GM21717 (cell line): ENCODE measurements around the gene SLC6A8.
"Not testable (repeated sequence)": the region's sequence is repeated elsewhere in the genome, so short reads cannot be mapped to it uniquely, and the experiment has no call there.

Source experiments
- ATAC-seq: cut with Tn5 transposase; IDR thresholded peaks from one replicate; pipeline ENCODE4 v1.9.1; 2021; ENCODE audit warnings: mild to moderate bottlenecking, moderate library complexity; ENCODE audit not compliant: unreplicated experiment

The SLC6A8 gene

GRCh38 chrX:153728951-153729631, 41.4 kb downstream of the SLC6A8 start:
- no peak for ATAC-seq

GRCh38 chrX:153730115-153730514, 42.4 kb downstream of the SLC6A8 start:
- ATAC-seq = not testable (repeated sequence)

GRCh38 chrX:153731117-153731844, 43.6 kb downstream of the SLC6A8 start:
- no peak for ATAC-seq

- ATAC-seq = no peak
Measured at GRCh38 chrX:153731845-153732215, 44.1 kb downstream of the SLC6A8 start.

- no peak for ATAC-seq
Measured at GRCh38 chrX:153732401-153732800, 44.7 kb downstream of the SLC6A8 start.

- no peak for ATAC-seq
Measured at GRCh38 chrX:153733651-153734240, 46.0 kb downstream of the SLC6A8 start.

- ATAC-seq = no peak
Measured at GRCh38 chrX:153734871-153735270, 47.1 kb downstream of the SLC6A8 start.

- ATAC-seq = no peak
Measured at GRCh38 chrX:153735274-153735673, 47.5 kb downstream of the SLC6A8 start.

- ATAC-seq = no peak
Measured at GRCh38 chrX:153736071-153736820, 48.5 kb downstream of the SLC6A8 start.

GRCh38 chrX:153736871-153737441, 49.2 kb downstream of the SLC6A8 start:
- no peak for ATAC-seq

GRCh38 chrX:153738056-153738605, 50.4 kb downstream of the SLC6A8 start:
- no peak for ATAC-seq

- ATAC-seq = no peak
Measured at GRCh38 chrX:153739754-153740486, 52.2 kb downstream of the SLC6A8 start.

GRCh38 chrX:153740631-153741222, 53.0 kb downstream of the SLC6A8 start:
- no peak for ATAC-seq

- no peak for ATAC-seq
Measured at GRCh38 chrX:153741446-153741845, 53.7 kb downstream of the SLC6A8 start.

GRCh38 chrX:153742111-153742510, 54.4 kb downstream of the SLC6A8 start:
- ATAC-seq = not testable (repeated sequence)

- not testable (repeated sequence) for ATAC-seq
Measured at GRCh38 chrX:153742796-153743467, 55.2 kb downstream of the SLC6A8 start.

- not testable (repeated sequence) for ATAC-seq
Measured at GRCh38 chrX:153743468-153744209, 55.9 kb downstream of the SLC6A8 start.
